Sciatic nerve (tissue), 2 donors: ENCODE results near the gene EPYC. TPM values are rescaled to one million over a fixed set of nuclear protein-coding genes. Genes with fewer than 3 reads are reported as not detected.
A peak's percentile ranks its signal among the peaks of the same experiment; 100 is the strongest.

Source experiments
- ATAC-seq: fragments of 200-7000 bp; cut with Tn5 transposase; one replicate; pipeline ENCODE4 v1.9.1; 2020; ENCODE audit warnings: mild to moderate bottlenecking, moderate library complexity
- DNase-seq: peaks from one replicate; pipeline ENCODE4 v3.0.0-alpha.2; 2020; ENCODE audit warnings: low spot score
- intact Hi-C: fragments of 100-400 bp; cut with DNase I; formaldehyde crosslinking; loops from one replicate; pipeline ENCODE4 v1.14.2; 2022
- total RNA-seq: library from RNA; stranded (reverse); fragmentation: NEBNext Ultra II Directional; extraction: Animal tissue kit (Norgen Biotek cat#: 25700); gene quantifications from one replicate; pipeline ENCODE4 v1.2.1, GENCODE V29; 2021
- donor health status: DM: no; HTN: no; CAD: no.
- donor health status: DM: no; HTN: no; CAD: no.

EPYC gene
- total RNA-seq, 1 donor from 2014 or later = not detected

DNA sequence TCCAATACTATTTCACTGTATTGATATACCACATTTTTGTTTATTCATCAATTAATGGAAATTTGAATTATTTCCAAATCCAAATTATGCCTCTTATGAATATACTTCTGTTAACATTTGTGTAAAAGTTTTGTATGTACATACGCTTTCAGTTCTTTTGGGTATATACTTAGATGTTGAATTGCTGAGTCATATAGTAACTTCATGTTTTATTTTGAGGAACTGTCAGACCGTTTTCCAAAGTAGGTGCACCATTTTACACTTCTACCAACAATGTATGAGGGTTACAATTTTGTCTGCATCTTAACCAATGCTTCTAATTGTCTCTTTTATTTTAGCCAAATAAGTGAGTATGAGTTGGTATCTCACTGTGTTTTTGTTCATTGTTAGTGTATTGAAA is 39.6 kb downstream of the EPYC start:
- ATAC-seq (no peak), DNase-seq (no peak)
- intact Hi-C loops = no loop called here

- ATAC-seq (no peak), DNase-seq (no peak)
- intact Hi-C loops = no loop called here
These were observed 40.2 kb downstream of the EPYC start for GRCh38 chr12:90964616-90965015.

DNA sequence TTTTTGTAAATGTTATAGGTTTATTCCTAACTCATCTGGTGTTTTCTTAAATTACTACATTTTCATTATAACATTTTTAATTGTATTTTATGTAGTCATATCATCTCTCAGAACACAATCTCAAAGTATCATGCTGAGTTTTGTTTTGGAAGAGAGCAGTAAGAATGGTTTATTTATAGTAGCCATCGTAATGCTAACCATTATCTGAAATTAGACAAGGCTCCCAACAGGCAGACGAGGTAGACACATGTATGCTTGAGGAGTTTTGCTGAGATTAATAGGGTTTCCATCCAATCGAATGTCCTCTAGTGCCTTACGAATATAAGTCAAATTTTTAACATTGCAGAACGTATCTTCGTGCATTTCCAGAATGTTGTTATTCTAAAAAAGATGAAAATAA is 40.8 kb downstream of the EPYC start:
- intact Hi-C loops = no loop called here
- DNase-seq = no peak
- ATAC-seq = no peak

GRCh38 chr12:90961154-90961553 is 43.6 kb downstream of the EPYC start:
- ATAC-seq (no peak), DNase-seq (no peak)
- intact Hi-C loops = no loop called here

GRCh38 chr12:90959538-90960139 is 45.1 kb downstream of the EPYC start:
- intact Hi-C loops = no loop called here
- no peak for DNase-seq
- peak; percentile 75 for ATAC-seq

GRCh38 chr12:90959032-90959431 is 45.7 kb downstream of the EPYC start:
- ATAC-seq = peak; percentile 55
- intact Hi-C loops = no loop called here
- DNase-seq = no peak

DNA sequence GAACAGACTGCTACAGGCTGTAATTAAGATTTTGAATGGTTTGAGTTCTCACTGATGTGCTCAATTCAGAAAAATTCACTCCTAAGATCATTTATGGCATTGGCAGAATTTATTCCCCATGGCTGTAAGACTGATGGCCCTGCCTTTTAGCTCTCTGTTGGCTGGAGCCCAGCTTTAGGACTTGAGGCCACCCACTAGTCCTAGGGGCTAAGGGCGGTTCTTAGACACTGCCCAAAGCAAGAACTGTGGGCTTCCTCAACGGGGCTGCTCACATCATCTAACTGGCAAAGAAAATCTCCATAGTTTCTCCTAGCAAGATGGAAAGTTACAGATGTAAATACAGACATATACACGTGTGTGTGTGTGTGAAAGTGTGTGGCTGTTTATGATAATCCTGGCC is 46.4 kb downstream of the EPYC start:
- intact Hi-C loops = no loop called here
- DNase-seq = no peak
- ATAC-seq = peak; percentile 18

DNA sequence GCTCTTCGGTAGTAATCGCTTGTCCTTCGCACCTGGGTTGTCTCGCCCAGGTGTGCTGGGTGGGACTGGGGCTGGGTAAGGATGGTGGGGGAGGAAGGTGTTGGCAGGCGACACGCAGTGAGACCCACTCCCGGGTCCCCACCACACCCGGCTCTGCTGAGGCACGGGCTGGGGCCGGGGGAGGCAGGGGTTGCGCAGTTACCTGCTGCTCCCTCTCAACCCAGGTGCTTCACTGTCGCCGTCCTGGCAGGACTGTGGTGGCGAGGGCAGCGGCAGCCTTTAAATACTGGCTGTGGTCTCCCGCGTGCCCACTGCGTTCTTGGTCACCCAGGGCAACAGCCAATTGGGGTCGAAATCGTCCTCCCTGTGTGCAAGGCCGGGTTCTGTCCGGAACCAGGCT is 49.9 kb downstream of the EPYC start, which contains the start of gene CCER1:
CCER1 (minus strand) TSS at position 256 of the 400 bp plus-strand sequence. CDS start 434 bp downstream, outside the sequence.
- intact Hi-C loops = no loop called here
- DNase-seq = no peak

DNA sequence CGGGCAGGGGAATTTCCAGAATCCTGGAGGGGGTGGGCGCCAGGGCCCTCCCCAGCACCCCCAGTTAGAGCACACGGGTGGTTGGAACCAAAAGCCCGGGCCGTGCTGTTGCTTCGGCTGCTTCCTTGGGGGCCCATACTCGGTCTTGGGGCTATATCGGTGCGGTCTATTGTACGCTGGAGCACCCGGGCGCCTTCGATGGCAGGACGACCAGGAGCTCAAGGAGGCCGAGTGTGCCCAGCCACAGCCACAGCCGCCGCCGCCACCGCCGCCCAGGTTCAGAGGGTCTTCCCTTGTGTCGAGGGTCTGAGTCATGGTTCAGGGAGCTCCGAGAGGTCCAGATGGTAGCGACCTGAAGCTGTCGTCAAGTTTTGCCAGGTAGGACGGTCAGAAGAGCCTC is 50.3 kb downstream of the EPYC start:
- intact Hi-C loops = no loop called here
- DNase-seq = no peak
- ATAC-seq = peak; percentile 31

More for the DNA sequence above, 49.9 kb downstream of the EPYC start, which contains the start of gene CCER1:
- ATAC-seq = peak; percentile 25

DNA sequence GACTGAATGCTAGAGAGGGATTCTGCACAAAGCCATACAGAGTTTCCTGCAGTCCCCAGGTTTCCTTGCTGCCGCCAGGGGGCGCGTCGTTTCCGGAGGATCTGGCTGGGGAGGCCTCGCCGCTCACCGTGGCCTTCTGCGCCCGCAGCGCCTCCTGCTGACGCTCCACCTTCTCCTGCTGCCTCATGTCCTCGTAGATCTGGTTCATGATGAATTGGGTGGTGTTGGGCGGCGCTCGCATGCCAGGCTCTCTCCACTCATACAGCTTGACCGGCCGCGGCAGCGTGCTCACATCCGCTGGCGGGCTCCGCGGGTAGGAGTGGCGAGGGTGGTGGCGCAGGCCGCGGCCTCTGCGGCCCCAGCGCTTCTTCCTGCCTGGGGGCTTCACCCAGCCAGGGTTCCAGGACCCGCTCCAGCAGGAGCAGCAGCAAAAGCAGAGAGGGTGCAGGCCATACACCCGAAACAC is 50.8 kb downstream of the EPYC start:
- ATAC-seq = no peak
- peak; percentile 53 for DNase-seq
- intact Hi-C loops = no loop called here

- no peak for DNase-seq
These were observed 53.2 kb downstream of the EPYC start for GRCh38 chr12:90951432-90952105.

GRCh38 chr12:90947869-90948268 is 56.9 kb downstream of the EPYC start:
- DNase-seq = no peak
- intact Hi-C loops = no loop called here
- no peak for ATAC-seq

More at GRCh38 chr12:90951432-90952105, 53.2 kb downstream of the EPYC start:
- no peak for ATAC-seq
- intact Hi-C loops = no loop called here

DNA sequence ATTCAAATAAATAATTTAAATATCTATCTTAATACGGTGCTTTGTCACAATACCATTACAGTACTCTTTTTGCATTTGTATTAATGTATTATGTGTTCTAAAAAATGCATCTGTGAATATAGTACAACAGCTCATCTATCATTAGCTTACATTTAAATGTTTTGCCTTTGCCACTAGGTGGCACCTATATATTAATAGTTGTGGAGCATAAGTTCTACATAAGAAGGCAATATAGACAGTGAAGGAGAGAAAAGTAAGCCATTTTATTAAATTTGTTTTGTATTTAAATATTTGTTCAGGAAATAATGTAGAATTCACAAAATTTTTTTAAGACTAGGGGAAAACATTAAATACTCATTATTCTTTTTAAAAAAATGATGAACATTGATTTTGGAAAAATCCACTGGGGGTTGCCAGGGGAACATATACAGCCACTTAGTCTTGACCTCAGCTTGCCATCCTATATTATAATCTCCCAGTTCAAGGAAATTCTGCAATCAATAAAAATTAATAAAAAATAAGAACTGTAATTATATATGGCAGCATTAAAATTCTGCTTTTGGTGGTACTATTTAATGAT is 59.6 kb downstream of the EPYC start:
- intact Hi-C loops = no loop called here
- DNase-seq = no peak
- ATAC-seq = no peak

- no peak for ATAC-seq
- no peak for DNase-seq
- intact Hi-C loops = no loop called here
These were observed 61.5 kb downstream of the EPYC start for GRCh38 chr12:90943255-90943654.

DNA sequence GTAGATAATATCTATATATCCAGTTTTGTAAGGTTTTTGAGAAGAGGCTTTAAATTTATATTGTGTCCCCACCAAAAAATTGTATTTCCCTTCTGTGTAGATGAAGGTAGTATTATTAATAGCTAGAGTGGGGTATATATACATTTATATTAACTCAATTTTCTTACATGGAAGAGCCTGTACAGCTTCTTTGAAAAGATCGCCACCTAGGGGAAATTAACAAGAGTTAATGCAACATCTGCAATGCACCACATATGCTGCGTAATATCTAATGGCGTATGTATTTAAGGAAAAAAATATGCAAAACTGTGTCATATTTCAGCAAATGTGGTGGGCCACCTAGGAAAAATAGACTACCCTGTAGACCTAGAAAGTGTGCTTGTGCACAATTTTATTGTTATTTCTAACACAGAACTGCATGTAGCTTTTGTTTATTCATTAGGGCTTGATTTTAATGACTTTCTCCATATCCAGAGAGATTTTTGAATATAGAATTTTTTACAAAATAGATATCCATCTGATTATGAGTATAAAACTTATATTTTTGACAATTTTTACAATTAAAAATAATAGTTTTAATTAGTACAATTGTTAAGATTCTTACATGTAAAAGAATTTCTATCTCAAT is 63.8 kb downstream of the EPYC start:
- intact Hi-C loops = no loop called here
- DNase-seq = no peak
- no peak for ATAC-seq

GRCh38 chr12:90939382-90939781 is 65.4 kb downstream of the EPYC start:
- no peak for DNase-seq
- no peak for ATAC-seq
- intact Hi-C loops = no loop called here

DNA sequence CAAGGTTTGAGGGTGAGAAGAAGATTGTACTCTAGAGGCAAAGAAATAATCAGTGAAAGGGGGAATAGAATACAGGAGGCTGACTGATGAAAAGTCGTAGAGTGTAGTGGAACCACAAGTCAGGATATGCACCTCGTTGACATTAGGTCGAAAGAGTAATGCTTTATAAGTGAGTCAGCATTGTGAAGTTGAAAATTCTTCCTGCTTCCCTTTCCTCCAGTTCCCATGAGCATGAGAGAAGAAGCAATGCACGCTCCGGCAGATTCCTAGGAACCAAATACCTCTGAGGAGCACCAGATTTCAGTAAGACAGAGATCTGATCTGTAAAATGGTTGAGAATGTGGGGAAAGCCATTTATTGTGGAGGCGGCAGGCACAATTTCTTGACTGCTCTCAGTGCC is 66.3 kb downstream of the EPYC start:
- intact Hi-C loops = no loop called here
- DNase-seq = no peak

GRCh38 chr12:90937651-90938050 is 67.1 kb downstream of the EPYC start:
- intact Hi-C loops = no loop called here
- no peak for DNase-seq
- ATAC-seq = no peak

More for the DNA sequence above, 66.3 kb downstream of the EPYC start:
- no peak for ATAC-seq

- DNase-seq = no peak
- intact Hi-C loops = no loop called here
- no peak for ATAC-seq
These were observed 68.4 kb downstream of the EPYC start for GRCh38 chr12:90936230-90937005.
